HG02970 (cell line): ENCODE data around the gene ITIH6.
"Not testable (repeated sequence)": the region's sequence is repeated elsewhere in the genome, so short reads cannot be mapped to it uniquely, and the experiment has no call there.

Source experiments
- ATAC-seq: cut with Tn5 transposase; IDR thresholded peaks from one replicate; pipeline ENCODE4 v1.9.1; 2021; ENCODE audit warnings: mild to moderate bottlenecking, moderate library complexity, moderate number of reproducible peaks; ENCODE audit not compliant: unreplicated experiment, low FRiP score

ITIH6 gene, protein sequence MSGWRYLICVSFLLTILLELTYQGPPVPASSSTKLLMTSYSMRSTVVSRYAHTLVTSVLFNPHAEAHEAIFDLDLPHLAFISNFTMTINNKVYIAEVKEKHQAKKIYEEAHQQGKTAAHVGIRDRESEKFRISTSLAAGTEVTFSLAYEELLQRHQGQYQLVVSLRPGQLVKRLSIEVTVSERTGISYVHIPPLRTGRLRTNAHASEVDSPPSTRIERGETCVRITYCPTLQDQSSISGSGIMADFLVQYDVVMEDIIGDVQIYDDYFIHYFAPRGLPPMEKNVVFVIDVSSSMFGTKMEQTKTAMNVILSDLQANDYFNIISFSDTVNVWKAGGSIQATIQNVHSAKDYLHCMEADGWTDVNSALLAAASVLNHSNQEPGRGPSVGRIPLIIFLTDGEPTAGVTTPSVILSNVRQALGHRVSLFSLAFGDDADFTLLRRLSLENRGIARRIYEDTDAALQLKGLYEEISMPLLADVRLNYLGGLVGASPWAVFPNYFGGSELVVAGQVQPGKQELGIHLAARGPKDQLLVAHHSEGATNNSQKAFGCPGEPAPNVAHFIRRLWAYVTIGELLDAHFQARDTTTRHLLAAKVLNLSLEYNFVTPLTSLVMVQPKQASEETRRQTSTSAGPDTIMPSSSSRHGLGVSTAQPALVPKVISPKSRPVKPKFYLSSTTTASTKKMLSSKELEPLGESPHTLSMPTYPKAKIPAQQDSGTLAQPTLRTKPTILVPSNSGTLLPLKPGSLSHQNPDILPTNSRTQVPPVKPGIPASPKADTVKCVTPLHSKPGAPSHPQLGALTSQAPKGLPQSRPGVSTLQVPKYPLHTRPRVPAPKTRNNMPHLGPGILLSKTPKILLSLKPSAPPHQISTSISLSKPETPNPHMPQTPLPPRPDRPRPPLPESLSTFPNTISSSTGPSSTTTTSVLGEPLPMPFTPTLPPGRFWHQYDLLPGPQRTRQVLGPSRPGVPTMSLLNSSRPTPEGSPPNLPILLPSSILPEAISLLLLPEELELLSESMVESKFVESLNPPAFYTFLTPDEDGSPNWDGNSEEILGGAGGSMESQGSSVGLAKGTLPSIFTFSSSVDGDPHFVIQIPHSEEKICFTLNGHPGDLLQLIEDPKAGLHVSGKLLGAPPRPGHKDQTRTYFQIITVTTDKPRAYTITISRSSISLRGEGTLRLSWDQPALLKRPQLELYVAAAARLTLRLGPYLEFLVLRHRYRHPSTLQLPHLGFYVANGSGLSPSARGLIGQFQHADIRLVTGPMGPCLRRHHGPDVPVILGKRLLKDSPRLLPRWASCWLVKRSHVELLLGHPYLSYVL

GRCh38 chrX:54798137-54798536, at the start of gene ITIH6:
Gene ITIH6 (minus strand): TSS chrX:54798255. CDS start chrX:54798210, 45 bp downstream.
- ATAC-seq = no peak

DNA sequence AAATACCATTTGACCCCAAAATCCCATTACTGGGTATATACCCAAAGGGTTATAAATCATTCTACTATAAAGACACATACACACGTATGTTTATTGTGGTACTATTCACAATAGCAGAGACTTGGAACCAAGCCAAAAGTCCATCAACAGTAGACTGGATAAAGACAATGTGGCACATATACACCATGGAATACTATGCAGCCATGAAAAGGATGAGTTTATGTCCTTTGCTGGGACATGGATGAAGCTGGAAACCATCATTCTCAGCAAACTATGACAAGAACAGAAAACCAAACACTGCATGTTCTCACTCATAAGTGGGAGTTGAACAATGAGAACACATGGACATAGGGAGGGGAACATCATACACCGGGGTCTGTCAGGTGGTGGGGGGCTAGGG, 49.6 kb upstream of the ITIH6 start:
- ATAC-seq = not testable (repeated sequence)

DNA sequence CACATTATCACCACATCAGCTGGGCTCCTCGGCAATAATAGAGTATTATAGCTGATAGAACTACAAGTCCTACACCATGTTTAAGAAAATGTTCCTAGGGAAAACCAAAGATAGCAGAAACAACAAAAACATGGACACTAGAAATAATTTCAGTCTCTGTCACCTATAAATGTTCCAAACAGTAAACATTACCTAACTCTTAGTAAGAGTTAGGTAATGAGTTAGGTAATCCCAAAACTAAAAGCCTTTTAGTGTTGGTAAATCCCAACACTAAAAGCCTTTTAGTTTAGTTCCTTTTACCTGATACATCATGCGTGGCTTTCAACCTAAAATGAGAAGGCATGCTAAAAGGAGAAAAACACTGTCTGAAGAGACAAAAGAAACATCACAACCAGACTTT, 45.0 kb upstream of the ITIH6 start:
- ATAC-seq = no peak

DNA sequence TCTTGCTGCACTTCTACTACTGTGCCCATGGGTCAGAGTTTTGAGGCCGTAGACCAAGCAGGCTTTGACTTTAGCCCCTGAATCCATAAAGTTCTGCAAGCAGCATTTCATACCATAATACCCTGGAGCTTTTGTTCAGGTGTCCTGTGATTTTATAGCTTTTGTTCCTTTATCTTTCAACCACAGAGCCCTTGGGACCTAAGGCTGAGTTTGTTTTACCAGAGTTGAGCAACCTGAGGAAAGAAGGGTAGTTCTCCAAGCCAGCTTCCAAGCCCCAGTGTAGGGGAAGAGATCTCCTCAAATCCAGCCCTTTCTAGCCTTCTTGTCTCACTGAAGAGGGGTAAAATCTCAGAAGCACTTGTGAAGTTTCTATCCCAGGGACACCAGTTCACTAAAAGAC, 44.6 kb upstream of the ITIH6 start:
- ATAC-seq = no peak

DNA sequence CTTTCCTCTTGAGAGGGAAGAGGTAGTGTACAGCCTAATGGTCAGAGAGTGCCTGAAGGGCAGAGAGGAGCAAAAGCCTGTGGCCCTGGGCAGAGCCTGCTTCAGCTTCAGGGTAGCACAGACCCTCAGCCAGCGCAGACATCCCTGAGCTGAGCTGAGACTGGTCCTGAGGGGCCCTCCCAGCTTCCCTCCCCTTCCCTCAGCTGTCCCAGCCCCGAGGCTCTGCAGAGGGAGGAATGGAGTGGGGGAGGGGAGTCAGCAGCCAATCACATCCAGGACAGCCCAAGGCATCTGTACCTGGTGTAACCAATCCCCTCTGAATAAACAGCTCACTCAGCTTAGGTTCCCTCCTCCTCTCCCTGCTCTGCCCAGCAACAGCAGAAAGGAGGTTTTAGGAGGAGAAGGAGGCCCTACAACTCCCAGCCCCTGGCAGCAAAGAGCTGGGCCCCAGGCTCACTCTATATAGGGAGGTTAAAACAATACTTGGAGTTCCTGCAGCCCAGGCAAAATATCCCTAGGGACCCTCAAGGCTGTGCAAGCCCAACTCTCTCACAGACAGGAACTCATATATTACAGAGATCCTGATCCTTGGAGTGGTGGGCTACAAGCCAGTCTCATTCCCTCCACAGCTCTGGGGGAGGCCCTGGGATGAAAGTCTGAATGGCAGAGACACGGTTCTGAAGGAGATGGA, 43.3 kb upstream of the ITIH6 start:
- ATAC-seq = not testable (repeated sequence)

DNA sequence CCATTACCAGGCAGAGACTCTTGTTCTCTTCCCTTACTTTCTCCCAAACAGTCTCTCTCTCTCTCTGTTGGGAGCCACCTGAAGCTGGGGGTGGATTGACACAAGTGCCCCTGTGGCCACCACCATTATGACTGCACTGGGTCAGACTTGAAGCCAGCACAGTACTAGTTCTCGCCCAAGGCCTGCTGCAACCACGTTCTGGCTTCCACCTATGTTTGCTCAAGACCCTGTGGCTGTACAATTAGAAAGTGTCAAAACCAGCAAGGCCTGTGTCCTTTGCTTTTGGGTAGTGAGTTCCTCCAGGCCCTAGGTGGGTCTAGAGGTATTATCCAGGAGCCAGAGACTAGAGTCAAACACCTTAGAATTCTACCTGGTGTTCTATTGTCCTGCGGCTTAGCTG, 40.5 kb upstream of the ITIH6 start:
- ATAC-seq = no peak

DNA sequence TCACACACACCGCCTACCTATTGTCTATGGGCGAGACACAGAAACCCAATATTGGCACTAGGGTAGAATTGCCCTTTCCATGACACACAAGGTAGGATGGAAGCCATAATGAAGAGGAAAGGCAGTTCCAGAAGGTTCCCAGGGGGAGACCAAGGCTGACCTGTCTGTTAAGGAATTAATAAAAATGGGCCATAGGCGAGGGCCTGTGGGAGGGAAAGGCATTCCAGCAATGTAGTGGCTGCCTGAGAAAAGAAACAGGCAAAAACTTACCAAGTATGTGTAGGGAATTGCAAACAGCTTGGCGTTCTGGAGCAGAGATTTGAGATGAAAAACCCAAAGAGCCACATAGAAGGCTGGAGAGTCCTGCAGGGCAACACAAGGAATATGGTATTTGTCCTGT, 28.5 kb upstream of the ITIH6 start:
- no peak for ATAC-seq

DNA sequence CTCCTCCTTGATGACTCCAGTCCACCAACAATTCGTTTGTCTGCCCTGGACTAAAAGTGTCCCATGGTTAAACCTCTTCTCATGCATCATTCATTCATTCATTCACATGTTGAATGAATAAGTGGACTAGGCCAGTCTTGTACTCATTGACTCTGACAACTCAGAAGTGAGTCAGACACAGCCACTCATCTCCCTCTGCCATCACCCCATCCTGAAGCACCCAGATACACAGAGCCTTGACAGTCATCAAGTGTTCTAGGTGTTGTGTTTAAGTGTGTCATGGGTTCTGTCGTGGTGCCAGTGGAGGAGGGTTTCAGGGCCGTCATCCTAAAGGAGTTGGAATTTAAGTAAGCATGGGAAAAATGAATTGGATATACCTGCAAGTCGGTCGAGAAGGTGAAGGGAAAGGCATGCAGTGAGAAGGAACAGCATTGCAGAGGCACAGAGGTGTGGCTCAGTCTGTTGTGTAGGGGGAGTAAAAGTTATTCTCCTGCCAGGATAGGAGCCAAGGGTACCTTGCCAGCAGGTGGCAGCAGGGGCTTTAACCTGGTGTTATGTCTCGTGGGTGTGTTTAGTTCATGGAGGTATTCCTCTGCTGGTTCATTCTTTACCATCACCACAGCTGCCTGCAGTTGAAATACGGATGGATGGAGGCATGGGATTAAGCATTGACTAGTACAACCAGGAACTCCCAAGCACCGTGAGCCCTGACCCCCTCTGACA, 27.8 kb upstream of the ITIH6 start:
- no peak for ATAC-seq

DNA sequence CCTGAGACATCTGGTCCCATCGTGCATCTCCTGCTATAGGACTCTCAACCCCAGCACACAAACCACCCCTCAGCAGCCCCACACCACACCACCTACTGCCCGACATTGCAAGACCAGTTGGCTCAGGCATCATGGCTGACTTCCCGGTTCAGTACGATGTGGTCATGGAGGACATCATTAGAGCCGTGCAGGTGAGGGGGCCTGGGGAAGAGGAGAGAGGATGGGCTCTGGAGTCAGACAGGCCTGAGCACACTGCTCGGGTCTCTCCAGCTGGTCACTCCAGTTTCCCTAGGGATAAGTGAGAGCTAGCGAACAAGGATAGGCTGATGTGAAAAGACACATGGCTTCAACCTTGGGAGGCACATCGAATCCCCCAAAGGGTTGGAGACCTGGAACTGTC, 26.7 kb upstream of the ITIH6 start:
- no peak for ATAC-seq

DNA sequence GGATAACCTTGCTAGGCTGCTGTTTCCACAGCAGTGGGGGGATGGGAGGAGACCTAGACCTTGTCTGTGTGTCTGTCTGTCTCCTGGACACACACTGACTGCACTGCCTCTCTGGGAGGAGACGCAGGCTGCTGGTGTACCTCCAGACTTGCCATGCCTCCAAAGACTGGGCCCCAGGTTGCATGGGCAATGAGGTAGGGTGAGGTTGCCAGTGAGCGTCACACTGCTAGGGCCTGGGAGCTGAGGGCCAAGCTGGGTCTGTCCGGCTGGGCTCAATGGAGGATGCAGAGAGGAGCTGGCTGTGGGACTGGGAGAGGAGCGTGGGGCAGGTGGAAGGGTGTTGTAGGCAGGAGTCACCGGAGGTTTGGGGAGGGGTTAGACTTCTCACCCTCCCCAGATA, 26.1 kb upstream of the ITIH6 start:
- no peak for ATAC-seq

DNA sequence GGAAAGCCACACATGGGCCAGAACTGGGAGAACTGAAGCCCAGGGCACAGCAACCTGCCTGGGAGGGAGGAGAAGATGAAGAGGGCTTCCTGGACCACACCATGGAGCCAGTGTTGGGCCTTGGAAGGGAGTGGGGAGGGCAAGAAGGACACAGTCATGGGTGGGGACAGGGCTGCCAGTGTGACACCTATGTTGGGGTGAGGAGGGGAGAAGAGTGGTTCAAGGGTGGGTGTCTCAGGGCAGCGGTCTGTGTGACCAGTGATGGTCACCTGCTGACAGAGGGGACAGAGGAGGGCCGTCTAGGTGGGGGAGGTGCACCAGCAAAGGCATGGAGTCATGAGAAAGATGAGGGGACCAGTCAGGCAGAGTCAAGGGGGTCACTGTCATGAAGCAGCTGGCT, 23.3 kb upstream of the ITIH6 start:
- no peak for ATAC-seq

DNA sequence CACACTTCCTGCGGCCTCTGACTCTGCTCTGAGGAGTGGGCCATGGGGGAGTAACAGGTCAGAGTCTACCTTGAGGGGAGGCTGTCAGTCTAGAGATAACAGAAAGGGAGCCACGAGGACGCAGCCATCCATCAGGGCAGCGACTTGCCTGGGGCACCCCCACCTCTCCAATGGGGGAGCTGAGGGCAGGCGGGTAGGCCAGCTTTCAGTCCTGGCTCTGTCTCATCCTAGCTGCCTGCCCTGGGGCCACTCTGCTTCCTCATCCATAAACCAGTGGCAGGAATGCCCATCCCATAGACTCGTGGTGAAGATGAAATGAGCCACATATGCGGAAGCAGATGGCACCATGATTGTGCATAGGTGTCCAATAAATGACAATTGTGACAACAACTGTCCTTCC, 22.7 kb upstream of the ITIH6 start:
- no peak for ATAC-seq

- ATAC-seq = no peak
Measured at GRCh38 chrX:54819201-54819600, 21.1 kb upstream of the ITIH6 start.

DNA sequence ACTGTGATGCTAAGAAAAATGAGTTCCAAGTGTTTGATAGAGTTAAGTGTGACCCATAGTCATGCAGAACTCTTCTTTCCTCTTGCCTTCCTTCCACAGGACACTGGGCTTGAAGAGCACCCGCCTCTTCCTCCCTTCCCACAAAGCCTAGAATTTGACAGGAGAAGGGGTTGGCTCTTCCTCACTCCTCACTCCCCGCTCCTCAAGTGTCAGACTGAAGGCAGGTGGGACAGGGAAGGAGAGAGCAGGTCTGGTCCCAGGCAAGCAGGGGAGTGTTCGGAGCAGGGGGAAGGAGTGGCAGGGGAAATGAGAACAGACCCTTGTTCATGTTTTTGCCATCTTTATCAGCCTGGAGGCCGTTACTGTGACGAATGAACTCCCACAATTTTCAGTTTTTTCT, 20.2 kb upstream of the ITIH6 start:
- no peak for ATAC-seq

- no peak for ATAC-seq
Measured at GRCh38 chrX:54817220-54817820, 19.3 kb upstream of the ITIH6 start.

GRCh38 chrX:54812306-54812705, 14.3 kb upstream of the ITIH6 start:
- ATAC-seq = no peak

DNA sequence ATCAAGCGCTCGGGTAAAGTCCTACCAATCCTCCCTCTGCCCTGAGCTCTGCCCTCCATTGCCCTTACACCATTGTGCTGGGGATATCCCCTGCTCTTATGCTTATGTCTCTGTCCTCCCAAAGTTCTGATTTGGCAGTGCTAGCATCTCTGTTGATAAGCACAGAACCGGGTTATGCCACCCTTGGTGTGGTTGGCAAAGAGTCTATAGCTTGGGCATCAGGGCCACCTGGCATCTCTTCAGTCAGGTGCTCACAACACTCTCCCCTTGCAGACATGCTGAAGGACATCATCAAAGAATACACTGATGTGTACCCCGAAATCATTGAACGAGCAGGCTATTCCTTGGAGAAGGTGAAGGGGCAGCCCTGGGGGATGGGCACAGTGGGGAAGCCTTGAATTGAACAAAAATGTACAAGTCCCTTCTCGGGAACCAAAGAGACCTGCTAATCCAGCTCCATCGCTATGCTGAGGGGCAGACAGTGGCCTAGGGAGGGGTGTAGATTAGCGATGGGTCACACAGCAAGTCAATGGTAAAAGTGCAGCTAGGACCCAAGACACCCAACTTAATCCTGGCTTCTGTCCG, 13.3 kb upstream of the ITIH6 start:
- no peak for ATAC-seq

DNA sequence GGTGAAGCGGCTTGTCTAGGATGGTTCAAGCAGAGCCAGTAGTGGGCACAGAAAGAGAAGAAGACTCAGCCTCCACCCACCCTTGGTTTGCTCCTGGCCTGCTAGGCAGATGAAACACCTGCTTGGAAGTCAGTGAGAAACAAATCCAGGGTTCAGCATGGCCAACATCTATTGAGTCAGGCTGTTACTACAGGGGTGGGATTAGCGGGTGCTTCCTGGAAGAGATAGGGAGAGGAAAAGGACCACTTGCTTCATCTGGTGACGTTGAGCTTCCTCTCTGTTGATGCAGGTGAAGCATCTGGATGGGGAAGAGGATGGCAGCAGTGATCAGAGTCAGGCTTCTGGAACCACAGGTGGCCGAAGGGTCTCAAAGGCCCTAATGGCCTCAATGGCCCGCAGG, 12.5 kb upstream of the ITIH6 start:
- ATAC-seq = no peak
